ENCODE measurements around the gene PBX3.
"Not testable (repeated sequence)": the region's sequence is repeated elsewhere in the genome, so short reads cannot be mapped to it uniquely, and the experiment has no call there.

The PBX3 gene

GRCh38 chr9:125749287-125749935 is 2.2 kb downstream of the PBX3 start:
- no peak for DNase-seq

DNA sequence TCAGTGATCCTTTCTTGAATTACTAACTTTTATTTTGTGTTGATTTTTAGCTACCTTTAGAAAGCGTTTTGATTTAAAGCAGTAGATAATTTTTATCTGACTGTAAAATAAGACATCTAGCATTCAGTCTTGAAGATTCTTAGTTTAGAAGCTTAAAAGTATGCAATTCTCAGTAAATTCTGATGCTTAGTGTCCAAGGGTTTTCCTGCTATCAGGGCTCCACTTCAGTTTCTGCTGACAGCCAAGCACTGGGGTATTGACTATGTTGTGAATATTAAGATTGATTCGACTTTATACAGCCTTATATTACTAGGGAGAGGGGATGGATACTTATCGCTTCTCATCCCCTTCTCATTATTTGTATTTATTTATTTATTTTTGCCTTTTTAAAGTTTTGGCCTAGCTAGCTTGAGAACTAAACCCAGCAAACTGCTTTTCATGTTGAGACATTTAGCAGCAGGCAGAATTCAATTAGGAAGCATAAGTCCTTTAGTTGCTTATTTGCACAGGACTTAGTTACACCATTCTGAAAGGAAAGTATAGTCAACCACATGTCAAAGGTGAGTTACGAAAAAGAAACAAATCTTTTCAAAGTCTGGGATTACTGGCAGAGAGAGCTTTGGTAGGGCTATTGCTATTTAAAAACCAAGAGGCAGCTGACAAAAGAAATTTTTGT is 2.9 kb downstream of the PBX3 start:
- no peak for DNase-seq

- no peak for DNase-seq
These were observed 3.4 kb downstream of the PBX3 start for GRCh38 chr9:125750627-125751011.

DNA sequence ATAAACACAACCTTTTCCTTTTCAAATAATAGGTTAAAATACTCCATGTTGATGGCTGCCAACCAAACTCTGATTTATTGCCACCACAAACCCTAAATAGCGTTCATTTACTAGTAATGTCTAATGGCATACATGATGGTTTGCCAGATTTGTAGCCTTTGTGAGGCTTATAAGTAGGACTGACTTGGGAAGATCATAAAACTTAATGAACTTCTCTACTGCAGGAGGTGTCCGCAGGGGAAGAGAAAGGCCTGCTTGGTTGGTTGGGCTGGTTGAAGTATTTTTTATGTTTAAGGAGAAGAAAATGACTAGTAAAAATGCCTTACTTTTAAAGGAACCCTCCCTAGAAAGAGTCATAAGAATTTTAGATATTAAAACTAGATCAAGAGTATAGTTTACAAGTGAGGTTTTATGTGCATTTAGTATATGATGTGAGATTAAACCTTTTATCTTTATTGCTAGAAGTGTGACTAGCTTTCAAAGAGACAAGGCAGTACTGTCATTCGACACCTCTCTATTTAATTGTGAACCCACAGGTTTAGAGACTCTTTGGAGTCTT is 5.0 kb downstream of the PBX3 start:
- no peak for DNase-seq

DNA sequence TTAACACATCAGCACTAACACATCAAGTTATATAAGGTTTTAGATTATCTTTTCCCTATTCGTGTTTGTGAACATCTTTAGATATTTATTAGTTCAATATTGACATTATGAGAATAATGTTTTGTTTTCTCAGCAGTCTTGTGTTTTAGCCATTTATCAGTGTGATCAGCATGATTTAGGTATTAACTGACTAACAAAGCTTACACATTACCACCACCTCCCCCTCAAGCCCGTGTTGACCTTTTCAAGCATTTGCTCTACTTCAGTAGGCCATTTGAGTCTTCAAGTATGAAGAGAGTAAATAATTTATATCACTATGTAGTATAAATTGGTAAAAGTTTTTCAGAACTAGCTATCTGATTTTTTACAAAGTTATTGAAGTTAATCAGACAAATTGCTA is 6.9 kb downstream of the PBX3 start:
- DNase-seq: no peak

GRCh38 chr9:125755340-125755739 is 8.2 kb downstream of the PBX3 start:
- DNase-seq: no peak

DNA sequence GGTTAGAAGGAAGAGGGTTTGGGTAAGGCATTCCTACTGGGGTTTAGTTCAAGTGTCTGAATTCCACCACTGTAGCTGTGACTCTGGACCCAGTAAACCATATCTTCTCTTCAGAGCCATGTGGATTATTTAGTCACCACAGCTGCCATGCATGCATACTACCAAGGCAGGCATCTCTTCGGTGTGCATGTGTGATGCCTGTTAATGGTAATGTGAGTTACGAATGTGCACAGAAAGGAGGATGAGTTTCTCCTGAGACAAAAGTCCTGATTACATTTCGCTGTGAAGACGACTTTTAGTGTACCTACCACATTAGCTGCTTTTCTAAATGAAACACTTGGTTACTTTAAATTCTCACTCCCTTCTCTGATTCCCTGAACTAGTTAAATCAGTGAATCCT is 9.3 kb downstream of the PBX3 start:
- no peak for DNase-seq

GRCh38 chr9:125757834-125758233 is 10.7 kb downstream of the PBX3 start:
- DNase-seq: no peak

DNA sequence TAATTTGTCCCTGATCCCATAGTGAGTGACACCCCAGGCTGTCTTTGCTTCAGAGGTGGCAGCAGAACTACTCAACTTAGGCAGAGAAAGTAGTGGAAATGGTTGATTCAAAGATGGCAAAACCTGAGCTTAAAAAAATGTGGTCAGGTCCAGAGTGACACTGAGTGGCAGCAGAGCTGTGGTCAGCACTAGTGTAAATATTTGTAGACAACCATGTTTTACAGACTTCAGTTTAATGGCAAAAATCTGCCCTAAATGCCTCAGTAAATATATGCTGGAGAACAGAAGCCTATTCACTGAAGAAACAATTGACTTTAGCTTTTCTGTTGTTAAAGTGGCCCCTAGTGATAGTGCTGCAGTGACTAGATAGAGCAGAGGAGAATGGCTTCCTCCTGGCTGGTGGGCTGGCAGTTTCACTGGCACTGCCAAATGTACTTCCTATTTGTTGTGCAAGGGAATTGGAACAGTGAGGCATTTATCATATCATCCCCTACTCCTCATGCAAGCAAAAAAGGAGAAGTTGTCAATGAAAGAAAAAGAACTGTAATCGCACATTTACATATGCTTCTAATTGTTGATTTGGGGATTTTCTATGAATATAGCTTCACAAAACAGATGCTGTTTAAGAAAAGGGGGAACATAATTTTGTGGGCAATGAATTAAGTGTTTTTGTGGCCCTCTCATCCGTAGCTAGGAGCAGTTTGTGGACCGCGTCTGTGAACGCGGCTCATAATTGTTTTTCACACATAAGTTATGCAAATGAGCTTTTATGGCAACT is 12.0 kb downstream of the PBX3 start:
- no peak for DNase-seq

DNA sequence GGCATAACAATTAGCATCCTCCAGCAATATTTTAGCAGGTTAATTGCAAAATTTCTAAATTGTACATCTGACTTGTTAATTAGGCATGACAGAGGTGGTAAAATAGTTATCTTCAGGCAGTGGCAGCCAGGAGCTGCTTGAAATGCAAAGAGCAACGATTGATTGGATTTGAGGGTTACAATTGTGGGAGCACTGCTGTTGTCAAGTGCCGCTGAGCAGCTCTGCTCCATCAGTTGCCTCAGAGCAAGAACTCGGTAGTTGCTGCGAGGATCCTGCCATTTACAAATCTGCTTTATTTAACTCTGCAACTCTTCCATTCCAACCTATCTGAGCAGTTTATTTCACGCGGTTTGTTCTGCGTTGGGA is 12.6 kb downstream of the PBX3 start:
- DNase-seq: no peak

DNA sequence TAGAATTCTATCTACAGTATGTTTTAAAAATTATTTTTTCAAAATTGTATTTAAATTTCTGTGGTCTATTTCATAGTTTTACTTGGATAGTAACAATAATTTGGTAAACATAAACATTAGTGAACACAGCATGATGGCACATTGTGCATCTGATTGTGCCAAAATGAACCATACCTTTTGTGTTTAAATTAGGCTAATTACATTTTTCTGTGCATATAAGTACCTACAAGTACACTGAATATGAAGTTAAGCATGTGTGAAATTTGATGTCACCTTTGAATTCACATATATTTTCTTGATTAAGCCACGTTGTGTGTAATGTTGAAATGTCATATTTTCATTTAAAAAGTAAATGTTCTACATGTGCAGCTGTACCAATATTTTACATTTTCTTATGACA is 13.4 kb downstream of the PBX3 start:
- DNase-seq: no peak

DNA sequence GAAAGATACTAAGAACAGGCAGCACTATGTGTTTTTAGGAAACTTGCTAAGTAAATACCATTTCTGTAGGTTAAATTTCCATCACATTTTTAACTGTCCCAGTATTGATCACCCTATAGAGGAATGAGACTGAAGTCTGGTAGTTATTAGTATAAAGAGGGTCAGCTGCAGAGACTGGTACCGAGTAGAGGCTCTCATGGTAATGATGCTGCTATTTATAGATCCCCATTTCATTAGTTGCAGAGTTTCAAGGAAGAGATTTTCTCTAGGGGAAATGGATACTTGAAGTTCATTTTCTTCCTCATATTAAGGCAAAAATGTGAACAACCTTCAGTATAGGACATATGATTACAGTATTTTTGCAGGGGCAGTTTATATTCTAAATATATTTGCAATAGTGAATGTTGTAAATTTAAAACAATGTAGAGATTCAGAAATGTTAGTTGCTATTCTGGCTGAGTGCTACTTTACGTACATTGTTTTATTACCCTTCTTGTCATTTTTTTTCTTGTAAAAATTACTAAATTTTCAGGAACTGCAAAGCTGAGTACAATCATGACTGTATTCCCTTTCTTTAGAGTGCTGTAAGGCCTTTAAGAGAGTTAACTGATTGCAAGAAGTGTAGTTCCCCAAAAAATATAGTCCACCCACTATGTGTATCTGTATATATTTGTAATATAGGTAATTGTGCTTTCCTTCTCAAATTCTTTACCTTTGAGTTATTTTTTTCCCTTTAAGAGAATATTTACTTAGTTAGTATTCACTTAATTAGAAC is 14.7 kb downstream of the PBX3 start:
- no peak for DNase-seq

DNA sequence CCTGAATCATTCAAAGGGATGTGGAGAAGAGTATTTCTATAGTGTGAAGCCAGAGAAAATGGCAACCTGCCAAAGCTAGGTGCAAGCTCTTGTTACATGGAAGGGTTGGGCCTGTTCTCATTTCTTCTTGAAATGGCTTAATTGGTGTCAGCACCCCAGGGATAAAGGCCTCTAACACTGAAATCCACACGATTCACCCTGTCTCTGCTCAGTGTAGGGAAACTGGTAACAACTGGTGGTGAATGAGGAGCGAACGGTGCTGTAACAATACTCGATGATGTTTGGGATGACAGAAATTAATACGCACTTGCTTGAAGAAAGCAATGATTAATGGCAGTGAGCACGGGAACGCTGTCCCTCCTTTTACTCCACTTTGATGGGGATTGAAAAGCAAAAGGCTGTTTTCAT is 16.2 kb downstream of the PBX3 start:
- no peak for DNase-seq

- DNase-seq: no peak
These were observed 17.0 kb downstream of the PBX3 start for GRCh38 chr9:125764198-125764597.

GRCh38 chr9:125766468-125767221 is 19.5 kb downstream of the PBX3 start:
- DNase-seq: no peak

GRCh38 chr9:125767349-125767748 is 20.2 kb downstream of the PBX3 start:
- DNase-seq: no peak

DNA sequence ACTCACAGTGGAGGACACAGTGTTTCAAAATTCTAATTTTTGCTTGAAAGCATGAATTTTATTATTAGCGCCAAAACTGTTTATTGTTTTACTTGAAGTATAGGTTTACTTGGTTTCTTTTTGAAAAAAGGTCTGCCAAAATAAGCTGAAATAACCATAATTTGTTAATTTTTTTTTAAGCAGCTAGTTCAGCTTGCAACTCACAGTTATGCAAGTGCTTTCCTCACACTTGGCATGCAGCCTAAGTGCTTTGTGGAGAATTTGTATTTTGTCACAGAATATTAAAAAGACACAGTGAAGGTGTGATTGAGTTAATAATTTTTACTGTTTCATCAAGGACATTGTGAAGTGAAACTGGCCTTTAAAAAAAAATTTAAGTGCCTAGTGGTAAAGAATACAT is 21.6 kb downstream of the PBX3 start:
- no peak for DNase-seq

DNA sequence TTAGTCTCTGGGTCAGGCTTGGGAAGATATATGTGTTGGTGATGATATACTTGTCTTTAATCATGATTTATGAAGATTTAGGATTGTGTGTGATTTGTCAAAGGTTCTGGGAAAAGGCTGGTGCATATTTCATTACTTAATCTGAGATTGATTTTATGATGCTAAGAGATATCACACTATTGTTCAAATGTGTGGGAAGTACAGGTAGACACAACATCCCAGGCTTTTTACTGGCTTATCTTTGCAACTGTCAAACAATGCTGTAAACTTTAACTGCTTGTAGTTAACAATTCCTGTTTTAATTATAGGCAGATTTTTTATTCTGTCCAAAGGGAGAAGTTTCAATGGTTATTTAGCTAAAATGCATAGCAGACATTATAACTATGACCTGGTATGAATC is 23.9 kb downstream of the PBX3 start:
- no peak for DNase-seq

DNA sequence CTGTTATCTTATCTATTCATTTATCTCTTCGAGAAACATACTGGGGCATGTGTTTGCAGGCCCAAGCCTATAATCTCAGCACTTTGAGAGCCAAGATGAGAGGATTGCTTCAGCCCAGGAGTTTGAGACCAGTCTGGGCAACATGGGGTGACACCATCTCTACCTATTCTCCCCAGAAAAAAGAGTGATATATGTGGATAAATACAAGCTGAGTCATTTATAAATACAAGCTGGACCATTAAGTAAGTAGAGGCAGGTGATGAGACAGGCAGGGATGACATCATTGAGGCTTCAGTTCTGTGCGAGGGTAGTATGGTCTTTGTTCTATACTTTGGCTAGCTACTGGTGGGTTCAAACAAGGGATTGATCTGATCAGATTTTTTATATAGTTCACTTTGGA is 25.6 kb downstream of the PBX3 start:
- DNase-seq: no peak

DNA sequence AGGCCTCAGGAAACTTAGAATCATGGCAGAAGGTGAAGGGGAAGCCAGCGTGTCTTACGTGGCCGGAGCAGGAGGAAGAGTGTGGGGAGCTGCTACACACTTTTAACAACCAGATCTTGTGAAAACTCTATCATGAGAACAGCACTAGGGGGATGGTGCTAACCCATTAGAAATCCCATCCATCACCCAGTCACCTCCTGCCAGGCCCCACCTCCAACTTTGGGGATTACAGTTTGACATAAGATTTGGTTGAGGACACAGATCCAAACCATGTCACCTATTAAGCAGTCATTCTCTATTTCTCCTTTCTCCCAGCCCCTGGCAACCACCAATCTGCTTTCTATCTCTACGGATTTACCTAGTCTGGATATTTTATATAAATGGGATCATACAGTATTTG is 26.9 kb downstream of the PBX3 start:
- no peak for DNase-seq

- DNase-seq: not testable (repeated sequence)
These were observed 29.6 kb downstream of the PBX3 start for GRCh38 chr9:125776789-125777188.

DNA sequence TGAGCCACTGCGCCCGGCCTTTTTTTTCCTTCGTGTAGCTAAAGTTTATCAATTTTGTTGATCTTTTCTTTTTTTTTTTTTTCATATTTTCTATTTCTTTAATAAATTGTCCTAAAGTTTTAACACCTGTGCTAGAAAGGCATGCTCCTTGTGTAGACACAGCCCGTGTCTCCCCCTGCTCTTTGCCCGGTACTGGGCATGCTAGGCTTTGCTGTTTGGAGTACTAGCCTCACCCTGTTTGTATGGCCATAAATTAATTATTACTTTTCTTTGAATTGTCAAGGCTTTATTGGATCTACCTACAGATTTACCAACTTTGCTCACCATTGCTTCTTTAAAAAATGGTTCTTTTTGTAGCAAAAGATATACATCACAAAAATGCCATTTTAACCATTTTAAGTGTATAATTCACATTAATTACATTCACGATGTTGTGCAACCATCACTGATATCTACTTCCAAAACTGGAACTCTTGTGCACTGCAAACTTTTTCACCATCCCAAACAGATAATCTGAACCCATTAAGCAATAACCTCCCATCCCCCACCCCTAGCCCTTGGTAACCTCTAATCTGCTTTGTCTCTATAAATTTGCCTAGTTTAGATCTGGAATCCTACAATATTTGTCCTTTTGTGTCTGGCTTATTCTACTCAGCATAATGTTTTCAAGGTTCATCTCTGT is 31.5 kb downstream of the PBX3 start:
- DNase-seq: not testable (repeated sequence)

All from activated naive CD4-positive, alpha-beta T cell treated with Interleukin-2 at 50 U/mL for 16 hours (primary cell).